GM12878 (cell line): ENCODE measurements around the gene YJU2. TPM values are rescaled to one million over a fixed set of nuclear protein-coding genes. Genes with fewer than 3 reads are reported as not detected.
"Not testable (repeated sequence)": the region's sequence is repeated elsewhere in the genome, so short reads cannot be mapped to it uniquely, and the experiment has no call there.

ENCODE experiments used
- ATAC-seq: fragments of 200-7000 bp; cut with Tn5 transposase; 3 replicates; pipeline ENCODE4 v1.9.1; 2020; ENCODE audit warnings: mild to moderate bottlenecking, moderate library complexity
- BruUV-seq: library from RNA; stranded (reverse); fragments of 400-500 nt; replicated peaks from 2 replicates; lab custom pipeline; 2021; lab: Mats Ljungman, UMichigan
- CTCF ChIA-PET: fragments of 300-600 bp; sonication (Branson Sonifier 250); formaldehyde crosslinking; extraction: SDS; loops from one replicate; lab custom pipeline; 2021; ENCODE audit warnings: inconsistent platforms; lab: Yijun Ruan, JAX
- POLR2A ChIA-PET: fragments of 350-600 bp; formaldehyde crosslinking; extraction: SDS; loops from one replicate; lab custom pipeline; 2021; ENCODE audit warnings: inconsistent platforms; lab: Charles Lee
- RAD21 ChIA-PET: fragments of 300-600 bp; sonication (Branson Sonifier 250); formaldehyde crosslinking; loops from one replicate; lab custom pipeline; 2023; ENCODE audit warnings: antibody characterized with exemption; ENCODE audit not compliant: unreplicated experiment; lab: Charles Lee
- SMC1A ChIA-PET: fragments of 300-600 bp; sonication (Branson Sonifier 250); formaldehyde crosslinking; loops from one replicate; lab custom pipeline; 2023; ENCODE audit not compliant: unreplicated experiment, uncharacterized antibody; lab: Charles Lee
- DNase-seq: peaks from one replicate; pipeline ENCODE4 v3.0.0-alpha.2; 2011; ENCODE audit warnings: low read depth, low spot score
- FAIRE-seq: peaks from 3 replicates; lab custom pipeline; 2011; peaks lifted over from hg19 to GRCh38; lab: Jason Lieb, UNC
- H2AFZ ChIP-seq: 2 replicates; pipeline ENCODE4 v1.6.0; 2011; ENCODE audit warnings: low read depth, low read length, control low read depth; ENCODE audit not compliant: control insufficient read depth
- H3K27ac ChIP-seq: 2 replicates; pipeline ENCODE4 v1.5.1; 2011; ENCODE audit warnings: control low read depth; ENCODE audit not compliant: control insufficient read depth, insufficient read depth
- H3K27me3 ChIP-seq, 2 experiments: replicated peaks in 1 of 2; 2 replicates each; pipeline versions ENCODE4 v1.6.0 to v1.6.1; 2011; ENCODE audit warnings: low read length in 1 of 2; ENCODE audit not compliant: control insufficient read depth in 2 of 2, insufficient read depth in 2 of 2
- H3K36me3 ChIP-seq, 2 experiments: 2 replicates each; pipeline ENCODE4 v1.5.1; 2011; ENCODE audit warnings: low read length in 1 of 2; ENCODE audit not compliant: control insufficient read depth in 2 of 2, insufficient read depth in 2 of 2
- H3K4me1 ChIP-seq: 2 replicates; pipeline ENCODE4 v1.6.1; 2011; ENCODE audit warnings: mild to moderate bottlenecking, low read length, moderate library complexity, mixed read lengths; ENCODE audit not compliant: control insufficient read depth, insufficient read depth
- H3K4me2 ChIP-seq: 2 replicates; pipeline ENCODE4 v1.6.0; 2011; ENCODE audit warnings: control low read depth; ENCODE audit not compliant: control insufficient read depth, insufficient read depth
- H3K4me3 ChIP-seq: fragments of 200-600 bp; sonication (generic); 2 replicates; pipeline ENCODE4 v1.5.1; 2016
- H3K79me2 ChIP-seq: 2 replicates; pipeline ENCODE4 v1.6.0; 2011; ENCODE audit warnings: low read length; ENCODE audit not compliant: control insufficient read depth, insufficient read depth
- H3K9ac ChIP-seq: 2 replicates; pipeline ENCODE4 v1.8.0; 2011; ENCODE audit warnings: low read length, control low read depth, mixed read lengths; ENCODE audit not compliant: control insufficient read depth, insufficient read depth
- H3K9me3 ChIP-seq: replicated peaks from 3 replicates; pipeline ENCODE4 v1.5.1; 2011; ENCODE audit warnings: mild to moderate bottlenecking, low read length; ENCODE audit not compliant: control insufficient read depth, insufficient read depth
- H4K20me1 ChIP-seq: 2 replicates; pipeline ENCODE4 v1.6.0; 2011; ENCODE audit not compliant: control insufficient read depth, insufficient read depth
- BHLHE40 ChIP-seq, 2 experiments: fragments of 450-650 bp in 1 of 2; IDR thresholded peaks; 2 replicates each; pipeline ENCODE4 v1.6.1; 2011 to 2017; ENCODE audit warnings: low read depth in 2 of 2, borderline replicate concordance in 1 of 2, improper control_type of control experiment in 1 of 2, low read length in 1 of 2, mild to moderate bottlenecking in 1 of 2
- JUNB ChIP-seq: IDR thresholded peaks from 2 replicates; pipeline ENCODE4 v1.6.1; 2016; ENCODE audit warnings: antibody characterized with exemption, mild to moderate bottlenecking
- NFXL1 ChIP-seq: fragments of 450-650 bp; IDR thresholded peaks from 2 replicates; pipeline ENCODE4 v1.6.1; 2017; ENCODE audit warnings: antibody characterized with exemption, mild to moderate bottlenecking, borderline replicate concordance
- RAD51 ChIP-seq: fragments of 450-650 bp; IDR thresholded peaks from 2 replicates; pipeline ENCODE4 v1.6.1; 2016; ENCODE audit warnings: moderate library complexity, mild to moderate bottlenecking, inconsistent platforms
- RB1 ChIP-seq: fragments of 450-650 bp; formaldehyde crosslinking; IDR thresholded peaks from 2 replicates; pipeline ENCODE4 v1.6.1; 2017; ENCODE audit warnings: mild to moderate bottlenecking, borderline replicate concordance
- SMARCA5 ChIP-seq: fragments of 450-650 bp; IDR thresholded peaks from 2 replicates; pipeline ENCODE4 v1.6.1; 2017; ENCODE audit warnings: mild to moderate bottlenecking
- TBL1XR1 ChIP-seq: IDR thresholded peaks from 2 replicates; pipeline ENCODE4 v1.6.1; 2012; ENCODE audit warnings: low read depth, low read length, improper control_type of control experiment
- YY1 ChIP-seq: IDR thresholded peaks from 2 replicates; pipeline ENCODE4 v1.6.1; 2011; ENCODE audit warnings: low read depth, mild to moderate bottlenecking, low read length
- ZBED1 ChIP-seq: IDR thresholded peaks from 2 replicates; pipeline ENCODE4 v1.6.1; 2016; ENCODE audit warnings: borderline replicate concordance
- ZNF622 ChIP-seq: fragments of 450-650 bp; IDR thresholded peaks from 2 replicates; pipeline ENCODE4 v1.6.1; 2017; ENCODE audit warnings: mild to moderate bottlenecking, inconsistent platforms
- WGBS: methylation state at CpG from one replicate; pipeline ENCODE4 v1.1.6; 2016; ENCODE audit warnings: low lambda C conversion rate; ENCODE audit not compliant: insufficient replicate concordance, insufficient coverage; ENCODE audit errors: missing lambda C conversion rate; 5-methylcytosine and 5-hydroxymethylcytosine counted together
- in situ Hi-C: fragments of 300-500 bp; cut with MboI; formaldehyde crosslinking; loops from 9 replicates; pipeline ENCODE4 v1.14.3; 2018; ENCODE audit warnings: mixed read lengths
- intact Hi-C: fragments of 100-400 bp; cut with micrococcal nuclease; formaldehyde crosslinking; loops from one replicate; pipeline ENCODE4 v1.14.2; 2022; ENCODE audit not compliant: unreplicated experiment
- polyA plus RNA-seq, 11 experiments: library from polyadenylated mRNA; depleted of rRNA in 4 of 11; unstranded in 6 of 11; stranded (reverse) in 5 of 11; fragments of >200 nt; fragmentation: Nextera tagmentation in 4 of 11; fragmentation: Illumina TruSeq in 1 of 11; extraction: Ambion mirVana in 4 of 11; extraction: Trizol in 1 of 11; gene quantifications; 1 replicate in 1 of 11; 2 replicates in 10 of 11; pipeline versions ENCODE4 v1.2.1 to v1.2.3, GENCODE V29; 2011 to 2016; ENCODE audit warnings: inconsistent platforms in 2 of 11, missing spikeins in 2 of 11, low read depth in 1 of 11
- total RNA-seq, 4 experiments: library from RNA; depleted of rRNA in 3 of 4; stranded (reverse); fragments of >200 nt in 3 of 4; fragmentation: Illumina TruSeq in 1 of 4; extraction: Trizol in 1 of 4; gene quantifications; 2 replicates each; pipeline versions ENCODE4 v1.2.1 to v1.2.3, GENCODE V29; 2013 to 2021

YJU2 gene
- total and polyA plus RNA-seq, 10 of the 15 experiments (the other 5 are each of a cell fraction or from before 2014, with no cell fraction given) = 0.26 to 40.7 (median 23.8) TPM

DNA sequence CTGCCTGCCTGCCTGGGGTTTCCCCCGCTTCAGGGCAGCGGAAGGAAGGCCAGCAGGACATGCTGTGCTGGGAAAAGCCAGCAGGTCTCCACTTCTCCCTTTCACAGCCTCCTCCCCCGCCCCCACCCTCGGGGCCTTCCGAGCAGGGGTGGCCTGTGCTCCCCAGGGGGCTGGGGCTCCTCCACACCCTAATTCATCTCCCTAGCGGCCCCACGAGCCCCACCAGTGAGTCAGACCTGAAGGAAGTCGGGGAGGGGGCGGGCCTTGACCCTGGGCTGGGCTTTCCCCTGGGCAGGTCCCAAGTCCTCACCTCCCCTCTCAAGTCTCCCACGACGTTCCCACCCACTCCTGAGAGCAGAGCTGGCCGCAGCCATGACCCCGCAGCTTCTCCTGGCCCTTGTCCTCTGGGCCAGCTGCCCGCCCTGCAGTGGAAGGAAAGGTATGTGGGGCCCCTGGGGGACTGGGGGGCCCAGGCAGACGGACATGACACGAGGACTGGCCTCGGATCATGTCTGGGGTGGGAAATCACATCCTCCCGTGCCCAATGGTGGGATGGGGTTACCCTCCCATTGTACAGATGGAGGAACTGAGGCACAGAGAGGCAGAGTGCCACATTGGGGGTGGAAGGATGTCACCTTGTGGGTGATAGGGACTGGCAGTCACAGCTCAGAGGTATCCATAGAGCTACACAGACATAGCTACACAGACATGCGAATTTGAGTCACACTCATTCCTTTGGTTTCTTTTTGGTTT is 17.5 kb upstream of the YJU2 start, which contains the start of gene EBI3 (continued):
- TF ChIP-seq RAD51 (0 out of 2 replicates have a peak, but pooled peaks have one; percentile 6), NFXL1 (peak; percentile 100), RB1 (0 out of 2 replicates have a peak, but pooled peaks have one; percentile 71), JUNB (peak; percentile 69), TBL1XR1 (peak; percentile 95), ZNF622 (no peak)

DNA sequence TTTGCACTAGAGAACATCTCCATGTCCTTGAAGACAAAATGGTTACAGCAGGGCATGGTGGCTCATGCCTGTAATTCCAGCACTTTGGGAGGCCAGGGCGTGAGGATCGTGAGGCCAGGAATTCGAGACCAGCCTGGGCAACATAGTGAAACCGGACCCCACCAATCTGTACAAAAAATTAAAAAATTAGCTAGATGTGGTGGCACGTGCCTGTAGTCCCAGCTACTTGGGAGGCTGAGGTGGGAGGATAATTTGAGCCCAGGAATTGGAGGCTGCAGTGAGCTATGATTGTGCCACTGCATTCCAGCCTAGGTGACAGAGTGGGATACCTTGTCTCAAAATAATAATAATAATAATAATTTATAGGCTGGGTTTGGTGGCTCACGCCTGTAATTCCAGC is 16.6 kb upstream of the YJU2 start:
- H2AFZ ChIP-seq, H4K20me1 ChIP-seq, H3K27me3 ChIP-seq, DNase-seq, BruUV-seq, H3K9me3 ChIP-seq, ATAC-seq, H3K36me3 ChIP-seq, intact Hi-C loops, FAIRE-seq, in situ Hi-C loops: not testable (repeated sequence)
- WGBS = 7% methylated on average over 6 of the region's 6 CpGs
- POLR2A ChIA-PET = interaction anchor here (0.5 to 6.0 kb wide), 11 partner anchors 12 to 776 kb away, joined by 3 to 45 read pairs (median 6); partner anchors contain the start of gene CHAF1A
- Histone ChIP-seq H3K9ac (peak overlapping the region; percentile 95), H3K4me1 (peaks cover 24% of the 10 kb centered on the region), H3K27ac (peak overlapping the region; percentile 99), H3K4me3 (peak overlapping the region; percentile 93), H3K4me2 (peak overlapping the region; percentile 75), H3K79me2 (peaks cover 56% of the 10 kb centered on the region)
- SMC1A ChIA-PET = interaction anchor here (1.4 to 2.3 kb wide), 5 partner anchors 11 to 243 kb away, joined by 4 to 10 read pairs (median 5); partner anchors contain the start of gene YJU2
- peak; percentile 10; the same call in 1 of the 2 replicates for TF ChIP-seq SMARCA5
- TF ChIP-seq ZBED1 = 0 out of 2 replicates have a peak, but pooled peaks have one; percentile 39
- 0 out of 2 replicates have a peak, but pooled peaks have one; percentile 13 for TF ChIP-seq YY1
- peak; percentile 16 to 82; a peak in 2 of 4 replicates for TF ChIP-seq BHLHE40 (IDR thresholded peaks at IDR 0.05; ENCODE audit: borderline replicate concordance in 1 of 2, low read depth in 2 of 2, low read length in 1 of 2)
- CTCF ChIA-PET = interaction anchor here (0.6 to 2.6 kb wide), 7 partner anchors 12 to 145 kb away, joined by 3 to 19 read pairs (median 3); no protein-coding TSS in a partner anchor
- RAD21 ChIA-PET = interaction anchor here (0.7 to 2.3 kb wide), 10 partner anchors 11 to 467 kb away, joined by 3 to 10 read pairs (median 4); partner anchors contain the start of genes MPND and MRPL54

DNA sequence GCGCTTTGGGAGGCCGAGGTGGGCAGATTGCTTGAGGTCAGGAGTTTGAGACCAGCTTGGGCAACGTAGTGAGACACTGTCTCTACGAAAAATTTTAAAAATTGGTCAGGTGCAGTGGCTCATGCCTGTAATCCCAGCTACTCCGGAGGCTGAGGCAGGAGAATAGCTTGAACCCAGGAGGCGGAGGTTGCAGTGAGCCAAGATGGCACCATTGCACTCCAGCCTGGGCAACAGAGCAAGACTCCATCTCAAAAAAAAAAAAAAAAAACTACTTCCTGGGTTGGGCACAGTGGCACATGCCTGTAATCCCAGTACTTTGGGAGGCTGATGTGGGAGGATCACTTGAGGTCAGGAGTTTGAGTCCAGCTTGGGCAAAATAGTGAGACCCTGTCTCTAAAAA is 15.4 kb upstream of the YJU2 start:
- Histone ChIP-seq H3K4me2 (peak overlapping the region; percentile 75), H3K79me2 (peaks cover 56% of the 10 kb centered on the region), H3K27ac (peak overlapping the region; percentile 99; the same call in 1 of the 2 replicates), H3K9ac (peak overlapping the region; percentile 95; the same call in 1 of the 2 replicates), H3K4me3 (peak overlapping the region; percentile 93), H3K4me1 (peaks cover 16% of the 10 kb centered on the region)
- BruUV-seq, H2AFZ ChIP-seq, H3K36me3 ChIP-seq, H3K9me3 ChIP-seq, H4K20me1 ChIP-seq, in situ Hi-C loops, DNase-seq, ATAC-seq, intact Hi-C loops, FAIRE-seq, H3K27me3 ChIP-seq: not testable (repeated sequence)
- ChIA-PET POLR2A (interaction anchor here (0.6 to 6.0 kb wide), 6 partner anchors 11 to 221 kb away, joined by 3 to 45 read pairs (median 4); partner anchors contain the start of genes CHAF1A and YJU2), RAD21 (interaction anchor here (1.2 to 2.3 kb wide), 4 partner anchors 10 to 469 kb away, joined by 3 to 9 read pairs (median 4); partner anchors contain the start of genes MPND and MRPL54), SMC1A (interaction anchor here (1.1 to 2.3 kb wide), 9 partner anchors 10 to 246 kb away, joined by 3 to 10 read pairs (median 5); partner anchors contain the start of genes EEF2 and YJU2), CTCF (interaction anchor here (0.6 to 3.2 kb wide), 7 partner anchors 12 to 217 kb away, joined by 3 to 42 read pairs (median 6); no protein-coding TSS in a partner anchor)
- WGBS = 100% methylated on average over 6 of the region's 6 CpGs
